ENCODE results near the gene EHBP1.

DNA sequence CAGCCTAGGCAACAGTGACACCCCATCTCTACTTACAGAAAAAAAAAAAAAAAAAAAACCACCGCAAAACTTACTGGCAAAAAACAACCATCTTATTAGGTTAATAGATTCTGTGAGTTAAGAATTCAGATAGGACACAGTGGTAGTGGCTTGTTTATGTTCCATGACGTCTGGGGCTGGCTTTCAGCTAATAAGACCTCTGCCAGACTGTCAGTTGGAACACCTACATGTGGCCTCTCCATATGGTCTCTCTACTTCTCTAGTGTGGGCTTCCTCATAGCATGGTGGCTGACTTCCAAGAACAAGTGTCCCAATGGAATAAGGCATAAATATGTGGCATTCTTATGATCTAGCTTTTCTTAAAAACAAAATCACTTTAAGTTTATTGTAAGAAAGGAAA, 251.1 kb downstream of the EHBP1 start:
- no peak for TF ChIP-seq POLR2AphosphoS5 (IDR thresholded peaks at IDR 0.05; ENCODE audit: low read depth, low read length)
- TF ChIP-seq, protein P1, sequence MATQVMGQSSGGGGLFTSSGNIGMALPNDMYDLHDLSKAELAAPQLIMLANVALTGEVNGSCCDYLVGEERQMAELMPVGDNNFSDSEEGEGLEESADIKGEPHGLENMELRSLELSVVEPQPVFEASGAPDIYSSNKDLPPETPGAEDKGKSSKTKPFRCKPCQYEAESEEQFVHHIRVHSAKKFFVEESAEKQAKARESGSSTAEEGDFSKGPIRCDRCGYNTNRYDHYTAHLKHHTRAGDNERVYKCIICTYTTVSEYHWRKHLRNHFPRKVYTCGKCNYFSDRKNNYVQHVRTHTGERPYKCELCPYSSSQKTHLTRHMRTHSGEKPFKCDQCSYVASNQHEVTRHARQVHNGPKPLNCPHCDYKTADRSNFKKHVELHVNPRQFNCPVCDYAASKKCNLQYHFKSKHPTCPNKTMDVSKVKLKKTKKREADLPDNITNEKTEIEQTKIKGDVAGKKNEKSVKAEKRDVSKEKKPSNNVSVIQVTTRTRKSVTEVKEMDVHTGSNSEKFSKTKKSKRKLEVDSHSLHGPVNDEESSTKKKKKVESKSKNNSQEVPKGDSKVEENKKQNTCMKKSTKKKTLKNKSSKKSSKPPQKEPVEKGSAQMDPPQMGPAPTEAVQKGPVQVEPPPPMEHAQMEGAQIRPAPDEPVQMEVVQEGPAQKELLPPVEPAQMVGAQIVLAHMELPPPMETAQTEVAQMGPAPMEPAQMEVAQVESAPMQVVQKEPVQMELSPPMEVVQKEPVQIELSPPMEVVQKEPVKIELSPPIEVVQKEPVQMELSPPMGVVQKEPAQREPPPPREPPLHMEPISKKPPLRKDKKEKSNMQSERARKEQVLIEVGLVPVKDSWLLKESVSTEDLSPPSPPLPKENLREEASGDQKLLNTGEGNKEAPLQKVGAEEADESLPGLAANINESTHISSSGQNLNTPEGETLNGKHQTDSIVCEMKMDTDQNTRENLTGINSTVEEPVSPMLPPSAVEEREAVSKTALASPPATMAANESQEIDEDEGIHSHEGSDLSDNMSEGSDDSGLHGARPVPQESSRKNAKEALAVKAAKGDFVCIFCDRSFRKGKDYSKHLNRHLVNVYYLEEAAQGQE (IDR thresholded peaks at IDR 0.05; ENCODE audit: insufficient read depth in 1 of 2, low read depth in 2 of 2, low read length in 2 of 2) = no peak
- no peak for TF ChIP-seq TAF1 (IDR thresholded peaks at IDR 0.05; ENCODE audit: borderline replicate concordance, insufficient read depth, low read length)
- TF ChIP-seq SIN3A (IDR thresholded peaks at IDR 0.05; ENCODE audit: borderline replicate concordance, insufficient read depth, low read length) = no peak
- TF ChIP-seq FOXP2 (optimal IDR thresholded peaks at IDR 0.05; ENCODE audit: borderline replicate concordance, extremely low read depth, extremely low read length, insufficient read depth) = no peak
